CD4-positive, alpha-beta T cell (primary cell): ENCODE measurements around the gene XRRA1. TPM values are rescaled to one million over a fixed set of nuclear protein-coding genes. Genes with fewer than 3 reads are reported as not detected.

Experiments used
- ATAC-seq: fragments of 200-7000 bp; cut with Tn5 transposase; one replicate; pipeline ENCODE4 v1.10.0; 2022; ENCODE audit warnings: mild to moderate bottlenecking; ENCODE audit not compliant: poor library complexity
- CTCF ChIA-PET: fragments of 350-600 bp; sonication (Branson Sonifier 250); formaldehyde crosslinking; loops from one replicate; lab custom pipeline; 2021; ENCODE audit warnings: antibody characterized with exemption, inconsistent platforms; lab: Charles Lee
- POLR2A ChIA-PET: fragments of 350-600 bp; sonication (Branson Sonifier 250); formaldehyde crosslinking; loops from one replicate; lab custom pipeline; 2021; ENCODE audit warnings: antibody characterized with exemption, inconsistent platforms; lab: Charles Lee
- DNase-seq, 14 experiments: peaks; one replicate each; pipeline ENCODE4 v3.0.0-alpha.2; 2013 to 2020; ENCODE audit warnings: mixed read lengths in 2 of 14
- H3K27ac ChIP-seq, 2 donors: one replicate each; pipeline versions ENCODE4 v1.5.1 to v1.7.0; 2013; ENCODE audit warnings: low read length in 2 of 2, low read depth in 1 of 2, mild to moderate bottlenecking in 1 of 2
- H3K27me3 ChIP-seq, 2 experiments: 1 replicate in 1 of 2; 2 replicates in 1 of 2; pipeline versions ENCODE4 v1.6.1 to v1.7.0; 2013; ENCODE audit warnings: low read length in 2 of 2, control low read depth in 1 of 2, mild to moderate bottlenecking in 1 of 2, moderate library complexity in 1 of 2; ENCODE audit not compliant: insufficient read depth in 2 of 2, control insufficient read depth in 1 of 2
- H3K36me3 ChIP-seq: one replicate; pipeline ENCODE4 v1.6.1; 2013; ENCODE audit warnings: low read length, control low read depth; ENCODE audit not compliant: insufficient read depth
- H3K4me1 ChIP-seq: one replicate; pipeline ENCODE4 v1.6.1; 2013; ENCODE audit warnings: low read length, control low read depth; ENCODE audit not compliant: insufficient read depth
- H3K4me3 ChIP-seq: one replicate; pipeline ENCODE4 v1.5.1; 2013; ENCODE audit warnings: mild to moderate bottlenecking, low read length, moderate library complexity
- H3K9me3 ChIP-seq, 2 experiments: 1 replicate in 1 of 2; 2 replicates in 1 of 2; pipeline versions ENCODE4 v1.6.1 to v1.7.0; 2013; ENCODE audit warnings: low read length in 2 of 2, mild to moderate bottlenecking in 2 of 2, control low read depth in 1 of 2, moderate library complexity in 1 of 2; ENCODE audit not compliant: control insufficient read depth in 1 of 2, insufficient read depth in 1 of 2
- H3K27ac Mint-ChIP-seq: one replicate; pipeline ENCODE4 v1.8.0; 2020; ENCODE audit warnings: mixed read lengths
- H3K27me3 Mint-ChIP-seq: one replicate; pipeline ENCODE4 v1.8.0; 2021; ENCODE audit warnings: mixed read lengths
- H3K36me3 Mint-ChIP-seq: one replicate; pipeline ENCODE4 v1.8.0; 2021; ENCODE audit warnings: low read depth, mixed read lengths
- H3K4me1 Mint-ChIP-seq: one replicate; pipeline ENCODE4 v1.8.0; 2021; ENCODE audit warnings: low read depth, mixed read lengths
- H3K4me3 Mint-ChIP-seq: one replicate; pipeline ENCODE4 v1.8.0; 2020; ENCODE audit warnings: mild to moderate bottlenecking, mixed read lengths
- H3K9me3 Mint-ChIP-seq: one replicate; pipeline ENCODE4 v1.8.0; 2020; ENCODE audit warnings: mixed read lengths
- CTCF ChIP-seq: fragments of 200-600 bp; IDR thresholded peaks from one replicate; pipeline ENCODE4 v1.8.0; 2022; ENCODE audit warnings: antibody characterized with exemption, mild to moderate bottlenecking
- intact Hi-C, 2 experiments: fragments of 100-400 bp; cut with DNase I in 1 of 2; cut with micrococcal nuclease in 1 of 2; formaldehyde crosslinking; loops; one replicate each; pipeline versions ENCODE4 v1.15.1 to v1.9.0; 2023 to 2025; cut with DNase I, micrococcal nuclease
- total RNA-seq, 174 experiments: library from RNA in 2 of 174; stranded (reverse) in 2 of 174; gene quantifications; one replicate each; pipeline ENCODE4 v1.2.3 and lab custom pipeline; 2021 to 2026

The XRRA1 gene
- total RNA-seq, 2 experiments from 2014 or later = 12.2 to 12.5 TPM

GRCh38 chr11:74863410-74863809, 85.5 kb downstream of the XRRA1 start:
- no peaks in the 10 kb centered on the region for H3K4me1 Mint-ChIP-seq
- H3K4me1 ChIP-seq = peaks cover 5% of the 10 kb centered on the region
- H3K9me3 Mint-ChIP-seq = peaks cover 18% of the 10 kb centered on the region
- H3K27ac Mint-ChIP-seq = no peak overlapping the region
- CTCF ChIA-PET = no interaction called here
- TF ChIP-seq CTCF = no peak
- POLR2A ChIA-PET = no interaction called here
- intact Hi-C loops = no loop called here
- H3K4me3 Mint-ChIP-seq = no peak overlapping the region
- peaks cover 71% of the 10 kb centered on the region for H3K36me3 ChIP-seq
- ATAC-seq (no peak), DNase-seq (no peak)
- no peak overlapping the region for H3K4me3 ChIP-seq
- H3K9me3 ChIP-seq = peaks cover 29 to 50% of the 10 kb centered on the region in 2 experiments
- H3K36me3 Mint-ChIP-seq = peaks cover 97% of the 10 kb centered on the region
- H3K27me3 Mint-ChIP-seq = no peaks in the 10 kb centered on the region
- no peaks in the 10 kb centered on the region for H3K27me3 ChIP-seq
- no peak overlapping the region for H3K27ac ChIP-seq

GRCh38 chr11:74860743-74861142, 88.1 kb downstream of the XRRA1 start:
- no peak for TF ChIP-seq CTCF
- Mint-ChIP-seq H3K36me3 (peaks cover 98% of the 10 kb centered on the region), H3K27ac (no peak overlapping the region), H3K9me3 (peaks cover 14% of the 10 kb centered on the region), H3K4me3 (no peak overlapping the region), H3K27me3 (no peaks in the 10 kb centered on the region), H3K4me1 (no peaks in the 10 kb centered on the region)
- H3K4me3 ChIP-seq = no peak overlapping the region
- intact Hi-C loops = no loop called here
- DNase-seq (no peak), ATAC-seq (no peak)
- ChIA-PET POLR2A (no interaction called here), CTCF (no interaction called here)
- H3K9me3 ChIP-seq = peaks cover 17 to 24% of the 10 kb centered on the region in 2 experiments
- no peaks in the 10 kb centered on the region for H3K27me3 ChIP-seq
- H3K27ac ChIP-seq = no peak overlapping the region
- H3K4me1 ChIP-seq = peaks cover 5% of the 10 kb centered on the region
- H3K36me3 ChIP-seq = peaks cover 79% of the 10 kb centered on the region

DNA sequence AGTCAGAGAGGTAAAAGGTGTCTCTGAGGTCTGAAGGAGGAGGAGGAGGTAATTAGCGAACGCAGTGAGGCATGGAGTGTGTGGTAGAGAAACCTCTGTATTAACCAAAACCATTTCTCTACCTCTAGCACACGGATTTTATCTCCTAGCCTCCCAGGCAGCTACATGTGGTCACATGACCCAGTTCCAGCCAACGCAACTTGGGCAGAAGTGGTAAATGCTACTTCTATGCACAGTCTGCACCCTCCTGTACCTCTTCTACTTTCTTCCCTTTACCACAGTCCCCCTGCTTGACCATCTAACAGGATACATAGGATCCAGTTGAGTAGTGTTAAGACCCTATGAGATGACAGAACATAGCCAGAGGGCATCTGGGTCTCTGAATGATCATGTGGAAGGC, 95.7 kb downstream of the XRRA1 start:
- Histone ChIP-seq H3K4me1 (no peaks in the 10 kb centered on the region), H3K36me3 (peaks cover 64% of the 10 kb centered on the region), H3K27me3 (no peaks in the 10 kb centered on the region), H3K4me3 (no peak overlapping the region), H3K9me3 (no peaks in the 10 kb centered on the region), H3K27ac (no peak overlapping the region)
- no peak overlapping the region for H3K27ac Mint-ChIP-seq
- peaks cover 89% of the 10 kb centered on the region for H3K36me3 Mint-ChIP-seq
- H3K4me1 Mint-ChIP-seq = no peaks in the 10 kb centered on the region
- no peaks in the 10 kb centered on the region for H3K9me3 Mint-ChIP-seq
- DNase-seq = no peak
- ATAC-seq = no peak
- POLR2A ChIA-PET = no interaction called here
- intact Hi-C loops = no loop called here
- CTCF ChIA-PET = no interaction called here
- H3K4me3 Mint-ChIP-seq = no peak overlapping the region
- H3K27me3 Mint-ChIP-seq = no peaks in the 10 kb centered on the region
- TF ChIP-seq CTCF = no peak
